ENCODE results near the gene SMIM44. TPM values are rescaled to one million over a fixed set of nuclear protein-coding genes. Genes with fewer than 3 reads are reported as not detected.

SMIM44 gene
- total and polyA plus RNA-seq, 9 of the 15 experiments (the other 6 are each of a cell fraction or from before 2014, with no cell fraction given), result not detected

- TF ChIP-seq, protein P1, sequence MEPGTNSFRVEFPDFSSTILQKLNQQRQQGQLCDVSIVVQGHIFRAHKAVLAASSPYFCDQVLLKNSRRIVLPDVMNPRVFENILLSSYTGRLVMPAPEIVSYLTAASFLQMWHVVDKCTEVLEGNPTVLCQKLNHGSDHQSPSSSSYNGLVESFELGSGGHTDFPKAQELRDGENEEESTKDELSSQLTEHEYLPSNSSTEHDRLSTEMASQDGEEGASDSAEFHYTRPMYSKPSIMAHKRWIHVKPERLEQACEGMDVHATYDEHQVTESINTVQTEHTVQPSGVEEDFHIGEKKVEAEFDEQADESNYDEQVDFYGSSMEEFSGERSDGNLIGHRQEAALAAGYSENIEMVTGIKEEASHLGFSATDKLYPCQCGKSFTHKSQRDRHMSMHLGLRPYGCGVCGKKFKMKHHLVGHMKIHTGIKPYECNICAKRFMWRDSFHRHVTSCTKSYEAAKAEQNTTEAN (CRISPR knock-in tag; IDR thresholded peaks at IDR 0.05), result peak; percentile 94
- no peak for TF ChIP-seq ZNF76 (CRISPR knock-in tag; IDR thresholded peaks at IDR 0.05; ENCODE audit: borderline replicate concordance)
- TF ChIP-seq ZNF589 (CRISPR knock-in tag; IDR thresholded peaks at IDR 0.05; ENCODE audit: low read depth), result no peak
- no peak for TF ChIP-seq GTF3C2 (IDR thresholded peaks at IDR 0.05; ENCODE audit: borderline replicate concordance, extremely low read depth, insufficient read length)
- peak; percentile 92 for TF ChIP-seq NR3C1 (CRISPR knock-in tag; IDR thresholded peaks at IDR 0.05)
- TF ChIP-seq ZNF133 (CRISPR knock-in tag; IDR thresholded peaks at IDR 0.05), result no peak
- TF ChIP-seq TAF1 (IDR thresholded peaks at IDR 0.05; ENCODE audit: control insufficient read depth, extremely low read depth, insufficient read depth, low read length, severe bottlenecking), result peak; percentile 27
- TF ChIP-seq EHMT2 (IDR thresholded peaks at IDR 0.05), result no peak
- no peak for TF ChIP-seq SREBF2 (CRISPR knock-in tag; IDR thresholded peaks at IDR 0.05)
- TF ChIP-seq RBM15 (IDR thresholded peaks at IDR 0.05; ENCODE audit: insufficient read depth, low read length), result no peak
- TF ChIP-seq SMAD1 (IDR thresholded peaks at IDR 0.05; ENCODE audit: low read depth, low read length, partially characterized antibody), result no peak
- TF ChIP-seq ZFPM2 (CRISPR knock-in tag; IDR thresholded peaks at IDR 0.05), result no peak
- TF ChIP-seq, protein P2, sequence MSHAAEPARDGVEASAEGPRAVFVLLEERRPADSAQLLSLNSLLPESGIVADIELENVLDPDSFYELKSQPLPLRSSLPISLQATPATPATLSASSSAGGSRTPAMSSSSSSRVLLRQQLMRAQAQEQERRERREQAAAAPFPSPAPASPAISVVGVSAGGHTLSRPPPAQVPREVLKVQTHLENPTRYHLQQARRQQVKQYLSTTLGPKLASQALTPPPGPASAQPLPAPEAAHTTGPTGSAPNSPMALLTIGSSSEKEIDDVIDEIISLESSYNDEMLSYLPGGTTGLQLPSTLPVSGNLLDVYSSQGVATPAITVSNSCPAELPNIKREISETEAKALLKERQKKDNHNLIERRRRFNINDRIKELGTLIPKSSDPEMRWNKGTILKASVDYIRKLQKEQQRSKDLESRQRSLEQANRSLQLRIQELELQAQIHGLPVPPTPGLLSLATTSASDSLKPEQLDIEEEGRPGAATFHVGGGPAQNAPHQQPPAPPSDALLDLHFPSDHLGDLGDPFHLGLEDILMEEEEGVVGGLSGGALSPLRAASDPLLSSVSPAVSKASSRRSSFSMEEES (CRISPR knock-in tag; IDR thresholded peaks at IDR 0.05), result no peak
- TF ChIP-seq, protein P3, sequence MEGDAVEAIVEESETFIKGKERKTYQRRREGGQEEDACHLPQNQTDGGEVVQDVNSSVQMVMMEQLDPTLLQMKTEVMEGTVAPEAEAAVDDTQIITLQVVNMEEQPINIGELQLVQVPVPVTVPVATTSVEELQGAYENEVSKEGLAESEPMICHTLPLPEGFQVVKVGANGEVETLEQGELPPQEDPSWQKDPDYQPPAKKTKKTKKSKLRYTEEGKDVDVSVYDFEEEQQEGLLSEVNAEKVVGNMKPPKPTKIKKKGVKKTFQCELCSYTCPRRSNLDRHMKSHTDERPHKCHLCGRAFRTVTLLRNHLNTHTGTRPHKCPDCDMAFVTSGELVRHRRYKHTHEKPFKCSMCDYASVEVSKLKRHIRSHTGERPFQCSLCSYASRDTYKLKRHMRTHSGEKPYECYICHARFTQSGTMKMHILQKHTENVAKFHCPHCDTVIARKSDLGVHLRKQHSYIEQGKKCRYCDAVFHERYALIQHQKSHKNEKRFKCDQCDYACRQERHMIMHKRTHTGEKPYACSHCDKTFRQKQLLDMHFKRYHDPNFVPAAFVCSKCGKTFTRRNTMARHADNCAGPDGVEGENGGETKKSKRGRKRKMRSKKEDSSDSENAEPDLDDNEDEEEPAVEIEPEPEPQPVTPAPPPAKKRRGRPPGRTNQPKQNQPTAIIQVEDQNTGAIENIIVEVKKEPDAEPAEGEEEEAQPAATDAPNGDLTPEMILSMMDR (IDR thresholded peaks at IDR 0.05 in 2 of 3, conservative IDR thresholded peaks at IDR 0.05 in 1 of 3; ENCODE audit: insufficient read depth in 2 of 3, low read depth in 1 of 3, low read length in 3 of 3), result peak; percentile 70 to 81 (median 72)
- no peak for TF ChIP-seq BMI1 (IDR thresholded peaks at IDR 0.05; ENCODE audit: low read length)
- TF ChIP-seq PHTF2 (CRISPR knock-in tag; IDR thresholded peaks at IDR 0.05), result no peak
- peak; percentile 82; the same call in 1 of the 2 replicates for TF ChIP-seq NR2C2 (CRISPR knock-in tag; IDR thresholded peaks at IDR 0.05)
- no peak for TF ChIP-seq NR2C2 (tag; IDR thresholded peaks at IDR 0.05)
- no peak for TF ChIP-seq ZNF184 (CRISPR knock-in tag; IDR thresholded peaks at IDR 0.05)
- no peak for TF ChIP-seq TSC22D4 (tag; IDR thresholded peaks at IDR 0.05)
These were observed 37.2 kb upstream of the SMIM44 start (continued) for GRCh38 chr19:3520166-3521103.

All from K562 (cell line).